SKM-1 (cell line): ENCODE results near the gene TIMM29.
A peak's percentile ranks its signal among the peaks of the same experiment; 100 is the strongest.

Experiments used
- DNase-seq: peaks from one replicate; lab custom pipeline; 2025; ENCODE audit not compliant: unreplicated experiment; lab: John Stamatoyannopoulos, UW

TIMM29 gene

DNA sequence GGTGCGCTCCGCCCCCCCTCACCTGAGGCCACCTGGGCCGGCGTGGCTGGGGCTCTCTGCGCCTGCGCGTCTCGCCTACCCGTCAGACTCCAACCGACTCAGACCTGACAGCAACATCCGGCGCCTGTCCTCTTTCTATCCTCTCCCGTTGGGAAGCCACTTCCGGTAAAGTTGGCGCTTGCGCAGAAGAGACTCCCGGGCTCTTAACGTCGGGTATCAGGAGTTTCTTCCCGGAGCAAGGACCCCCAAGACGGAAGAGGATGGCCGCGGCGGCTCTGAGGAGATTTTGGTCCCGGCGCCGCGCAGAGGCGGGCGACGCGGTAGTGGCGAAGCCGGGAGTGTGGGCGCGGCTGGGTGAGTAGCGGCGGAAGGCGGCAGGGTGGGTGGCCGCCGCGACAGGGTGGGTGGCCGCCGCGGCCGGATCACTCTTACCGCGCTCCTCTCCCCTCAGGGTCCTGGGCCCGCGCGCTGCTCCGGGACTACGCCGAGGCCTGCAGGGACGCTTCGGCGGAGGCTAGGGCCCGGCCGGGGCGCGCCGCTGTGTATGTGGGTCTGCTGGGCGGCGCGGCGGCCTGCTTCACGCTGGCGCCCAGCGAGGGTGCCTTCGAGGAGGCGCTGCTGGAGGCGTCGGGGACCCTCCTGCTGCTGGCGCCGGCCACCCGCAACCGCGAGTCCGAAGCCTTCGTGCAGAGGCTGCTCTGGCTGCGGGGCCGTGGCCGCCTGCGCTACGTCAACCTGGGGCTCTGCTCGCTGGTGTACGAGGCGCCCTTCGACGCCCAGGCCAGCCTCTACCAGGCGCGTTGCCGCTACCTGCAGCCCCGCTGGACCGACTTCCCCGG is at the start of gene TIMM29, which contains the start of gene YIPF2:
Gene TIMM29, plus strand, starts transcription at position 249 of the 839 bp plus-strand sequence. Its CDS starts 12 bp downstream, at position 261.
Gene YIPF2, minus strand, starts transcription at position 77 of the 839 bp plus-strand sequence. CDS start 229 bp downstream, outside the sequence.
- peak; percentile 92 for DNase-seq

DNA sequence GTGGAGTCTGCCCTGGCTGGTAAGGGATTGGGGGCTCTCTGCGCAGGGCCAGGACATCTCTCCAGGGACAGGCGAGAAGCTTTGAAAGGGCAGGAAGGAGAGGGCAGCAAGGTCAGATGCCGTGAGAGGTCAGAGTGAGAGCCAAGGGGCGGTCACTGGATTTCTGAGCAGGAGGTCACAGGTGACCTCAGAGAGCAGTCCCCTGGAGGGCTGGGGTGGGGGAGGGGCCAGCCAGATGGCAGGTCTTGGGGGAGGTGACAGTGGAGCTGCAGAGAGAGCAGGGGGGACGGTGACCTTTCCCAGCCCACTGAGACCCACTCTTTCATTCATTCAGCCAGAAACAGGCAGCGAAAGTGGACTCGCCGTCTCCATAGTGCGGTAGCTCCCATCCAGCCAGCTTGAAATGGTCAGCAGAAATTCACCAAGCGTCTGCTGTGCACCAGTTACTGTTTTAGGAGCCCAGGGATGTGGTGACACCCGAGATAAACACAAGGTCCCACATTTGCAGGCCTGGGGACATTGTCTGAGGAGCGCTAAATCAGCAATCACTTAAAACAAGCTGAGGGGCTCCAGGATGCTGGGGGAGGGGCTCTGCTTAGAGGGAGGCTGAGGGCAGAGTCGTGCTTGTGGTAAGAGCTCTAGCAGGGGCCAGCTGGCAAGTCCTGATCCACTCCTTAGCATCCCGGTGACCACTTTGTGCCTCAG is 47.1 kb upstream of the TIMM29 start:
- no peak for DNase-seq

DNA sequence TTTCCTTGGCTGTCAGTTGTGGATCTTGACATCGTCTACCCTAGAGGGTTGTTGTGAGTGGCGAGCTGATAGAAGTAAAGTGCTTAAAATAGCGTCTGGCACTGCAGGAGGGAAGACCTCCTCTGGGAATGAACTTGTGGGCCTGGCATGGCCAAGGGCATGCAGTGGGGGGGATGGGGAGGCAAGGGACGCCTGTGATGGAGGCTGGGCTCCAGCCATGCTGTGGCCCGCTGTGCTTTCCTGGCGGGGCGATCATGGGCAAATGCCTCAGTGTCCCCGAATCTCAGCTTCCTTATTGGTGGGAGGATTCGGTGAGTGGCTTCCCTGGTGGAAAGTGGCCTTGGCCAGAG is 46.5 kb upstream of the TIMM29 start:
- DNase-seq = no peak

DNA sequence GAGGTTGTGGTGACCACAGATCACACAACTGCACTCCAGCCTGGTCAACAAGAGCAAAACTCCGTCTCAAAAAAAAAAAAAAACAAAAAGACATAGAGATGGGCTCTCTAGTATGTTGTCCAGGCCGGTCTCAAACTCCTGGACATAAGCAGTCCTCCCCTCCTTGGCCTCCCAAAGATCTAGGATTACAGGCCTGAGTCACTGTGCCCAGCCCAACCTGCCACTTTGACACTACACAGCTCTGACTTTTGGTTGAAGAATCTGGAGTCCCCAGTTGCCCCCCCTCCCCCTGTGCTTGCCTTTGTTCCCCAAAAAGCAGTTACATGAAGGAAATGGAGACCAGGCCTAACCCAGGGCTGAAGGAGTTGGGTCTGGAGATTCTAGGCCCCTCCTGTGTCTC is 44.3 kb upstream of the TIMM29 start:
- no peak for DNase-seq

DNA sequence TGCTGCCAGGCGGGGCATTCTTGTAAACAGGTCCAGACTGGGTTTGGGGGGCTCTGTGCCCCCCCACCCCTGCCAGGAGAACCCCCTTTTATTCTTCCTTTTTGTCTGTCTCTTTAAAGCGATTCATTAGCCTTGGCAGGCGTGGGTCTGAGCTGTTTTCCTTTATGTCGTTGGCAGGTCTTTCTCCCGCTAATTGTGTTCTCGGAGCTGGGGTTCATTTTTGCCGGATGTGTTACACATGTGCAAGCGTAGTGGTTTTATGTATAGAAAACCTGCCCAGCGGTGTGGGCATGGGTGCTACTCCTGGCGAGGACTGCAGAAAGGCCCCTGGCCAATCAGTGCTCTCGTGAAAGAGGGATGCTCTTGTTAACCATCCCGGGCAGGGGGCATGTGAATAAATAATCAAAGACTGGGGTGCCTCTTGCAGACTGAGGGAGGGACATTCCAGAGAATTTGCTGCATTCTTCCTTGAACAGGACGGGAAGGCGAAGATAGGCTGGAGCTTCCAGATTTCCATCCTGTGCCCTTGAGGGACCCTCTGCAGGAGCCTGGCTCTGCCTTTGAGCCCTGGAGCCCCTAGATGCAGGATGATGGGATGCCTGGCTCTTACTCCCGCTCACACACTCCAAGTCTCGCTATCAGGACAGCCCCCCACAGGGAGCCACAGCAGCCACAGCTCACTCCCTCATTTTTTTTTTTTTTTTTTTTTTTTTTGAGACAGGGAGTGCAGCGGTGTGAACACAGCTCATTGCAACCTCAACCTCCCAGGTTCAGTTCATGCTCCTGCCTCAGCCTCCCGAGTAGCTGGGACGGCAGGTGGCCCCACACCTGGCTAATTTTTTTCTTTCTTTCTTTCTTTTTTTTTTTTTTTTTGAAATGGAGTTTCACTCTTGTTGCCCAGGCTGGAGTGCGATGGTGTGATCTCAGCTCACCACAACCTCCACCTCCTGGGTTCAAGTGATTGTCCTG is 43.1 kb upstream of the TIMM29 start:
- DNase-seq = no peak

DNA sequence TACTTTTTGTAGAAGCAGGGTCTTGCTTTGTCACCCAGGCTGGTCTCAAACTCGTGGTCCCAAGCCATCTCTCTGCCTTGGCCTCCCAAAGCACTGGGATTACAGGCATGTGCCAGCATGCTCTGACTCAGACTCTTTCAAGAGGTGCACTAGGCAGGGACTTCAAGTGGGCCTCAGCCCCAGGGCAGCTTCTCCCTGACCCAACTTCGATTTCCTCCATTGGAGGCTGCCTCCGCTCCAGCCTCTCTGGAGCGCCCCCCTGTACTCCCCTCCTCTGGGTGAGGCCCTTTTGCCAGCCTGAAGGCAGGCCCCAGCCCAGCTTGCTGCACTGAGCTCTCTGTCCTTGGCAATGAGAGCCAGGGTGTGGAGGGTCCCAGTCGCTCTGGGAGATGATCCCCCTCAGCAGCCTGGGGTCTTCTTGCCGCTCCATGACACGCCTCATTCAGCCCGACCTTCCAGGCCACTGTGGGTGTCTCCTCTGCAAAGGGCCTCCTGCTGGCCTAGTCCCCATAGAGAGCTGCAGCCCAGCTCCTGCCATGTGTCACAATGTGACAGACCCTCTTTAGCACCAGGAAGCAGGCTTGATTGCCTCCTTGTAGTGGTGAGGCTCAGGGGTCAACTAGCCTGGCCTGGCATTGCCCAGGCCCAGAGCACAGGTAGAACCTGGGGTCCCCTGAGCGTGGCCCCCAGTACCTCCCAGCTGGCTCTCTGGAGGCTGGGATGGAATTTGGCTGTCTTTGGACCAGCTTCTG is 40.8 kb upstream of the TIMM29 start:
- DNase-seq = no peak

DNA sequence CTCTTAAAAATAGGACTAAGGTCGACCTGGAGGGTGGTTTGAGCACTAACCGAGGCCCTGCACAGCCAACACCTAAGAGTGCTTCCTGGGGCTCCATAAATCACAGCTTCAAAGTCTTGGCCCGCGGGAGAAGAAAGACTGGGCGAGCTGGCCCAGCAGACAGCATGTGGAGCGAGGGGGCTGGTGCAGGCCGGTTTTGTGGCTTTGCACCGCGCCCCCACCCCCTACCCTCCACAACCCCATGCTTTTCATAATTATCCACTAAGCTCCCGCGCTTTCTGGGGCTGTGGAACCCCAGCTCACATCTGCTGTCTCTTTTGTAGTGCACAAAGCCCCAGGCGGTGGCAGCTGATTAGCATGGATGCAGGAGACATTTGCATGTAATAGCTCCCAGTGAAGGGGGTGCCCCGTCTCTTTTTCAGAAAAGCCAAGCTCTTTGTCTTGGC is 40.2 kb upstream of the TIMM29 start:
- DNase-seq = no peak

DNA sequence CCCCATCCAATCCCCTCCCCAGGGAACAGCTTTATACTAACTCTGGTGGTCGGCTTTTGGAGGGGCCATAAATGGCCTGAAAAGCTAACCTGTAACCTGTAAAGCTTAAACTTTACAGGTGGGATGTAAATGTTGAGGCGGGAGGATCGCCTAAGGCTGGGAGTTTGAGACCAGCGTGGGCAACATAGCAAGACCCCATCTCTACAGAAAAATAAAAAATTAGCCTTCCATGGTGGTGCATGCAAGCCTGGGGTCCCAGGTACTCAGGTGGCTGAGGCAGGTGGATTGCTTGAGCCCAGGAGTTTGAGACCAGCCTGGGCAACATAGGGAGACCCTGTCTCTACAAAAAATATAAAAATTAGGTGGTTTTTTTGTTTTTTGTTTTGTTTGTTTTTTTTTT is 38.7 kb upstream of the TIMM29 start:
- no peak for DNase-seq

DNA sequence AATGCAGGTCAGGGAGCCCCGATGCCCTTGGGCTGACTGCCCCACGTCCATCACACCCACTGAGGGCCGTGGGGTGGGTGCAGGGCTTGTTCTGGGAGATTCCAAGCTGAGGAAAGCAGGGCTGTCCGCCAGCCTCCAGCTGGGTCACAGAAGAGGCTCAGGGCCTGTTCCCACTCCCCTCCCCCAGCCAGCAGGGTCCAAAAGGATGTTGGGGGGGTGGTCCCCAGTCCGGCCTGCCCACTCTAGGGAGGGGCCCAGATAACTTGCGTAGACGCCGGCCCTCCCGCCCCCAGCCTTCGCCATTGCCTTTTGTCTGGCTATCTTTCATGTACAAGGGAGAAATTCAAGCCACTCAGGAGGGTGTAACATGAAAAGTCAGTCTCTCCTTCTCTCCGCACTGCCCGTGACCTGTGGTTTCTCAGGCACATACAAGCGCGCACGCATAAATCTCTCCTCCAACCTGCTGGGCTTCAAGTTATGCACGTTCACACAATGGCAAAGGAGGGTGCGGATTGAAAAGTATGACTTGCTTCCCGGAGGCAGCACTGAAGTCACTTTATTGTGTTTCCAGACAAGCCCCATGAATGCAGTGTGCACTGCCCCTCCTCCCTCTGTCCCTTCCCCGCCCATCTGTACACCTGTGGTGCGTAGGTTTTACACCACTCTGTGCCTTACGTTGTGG is 37.1 kb upstream of the TIMM29 start:
- DNase-seq = no peak

DNA sequence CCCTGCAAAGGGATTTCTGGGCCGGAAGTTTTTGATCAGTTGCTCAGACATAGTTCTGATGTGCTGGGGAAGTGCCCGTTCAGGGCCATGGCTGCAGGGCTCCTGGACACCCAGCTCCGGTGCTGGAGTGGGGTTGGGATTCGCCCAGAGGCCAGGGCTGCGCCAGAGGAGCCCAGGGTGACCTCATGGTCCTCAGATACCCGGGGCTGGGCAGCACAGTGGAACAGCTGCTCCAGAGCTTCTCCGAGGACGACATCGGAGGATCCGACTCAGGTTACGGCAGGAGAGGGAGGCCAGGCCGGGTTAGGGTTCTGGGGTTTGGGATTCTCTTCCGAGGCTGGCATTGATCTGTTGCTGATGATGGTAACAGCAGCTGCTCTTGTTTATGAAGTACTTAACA is 36.4 kb upstream of the TIMM29 start:
- no peak for DNase-seq

DNA sequence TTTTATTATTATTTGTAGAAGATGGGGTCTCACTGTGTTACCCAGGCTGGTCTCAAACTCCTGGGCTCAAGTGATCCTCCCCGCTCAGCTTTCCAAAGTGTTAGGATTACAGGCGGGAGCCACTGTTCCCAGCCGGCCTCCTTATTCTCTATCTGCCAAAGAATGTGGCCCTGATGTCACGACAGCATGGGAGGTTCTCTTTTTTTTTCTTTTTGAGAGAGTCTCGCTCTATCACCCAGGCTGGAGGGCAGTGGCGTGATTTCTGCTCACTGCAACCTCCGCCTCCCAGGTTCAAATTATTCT is 33.7 kb upstream of the TIMM29 start:
- DNase-seq = no peak

DNA sequence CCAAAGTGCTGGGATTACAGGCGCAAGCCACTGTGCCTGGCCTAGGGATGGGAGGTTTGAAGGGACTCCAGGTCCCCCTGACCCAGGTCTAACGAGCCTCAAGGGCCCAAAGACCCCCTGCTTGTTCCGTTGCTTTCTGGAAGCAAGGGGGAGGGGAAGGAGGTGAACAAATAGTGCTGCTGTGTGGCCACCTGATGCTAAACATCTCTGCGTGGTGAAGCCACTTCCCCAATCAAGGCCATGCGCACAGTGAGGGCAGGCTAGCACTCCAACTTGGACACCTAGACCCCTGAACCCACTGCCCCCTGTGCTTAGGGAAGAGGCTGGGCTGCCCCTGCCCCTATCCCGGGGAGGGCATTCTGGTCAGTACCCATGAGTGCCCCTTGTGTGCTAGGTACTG is 33.2 kb upstream of the TIMM29 start:
- DNase-seq = no peak

DNA sequence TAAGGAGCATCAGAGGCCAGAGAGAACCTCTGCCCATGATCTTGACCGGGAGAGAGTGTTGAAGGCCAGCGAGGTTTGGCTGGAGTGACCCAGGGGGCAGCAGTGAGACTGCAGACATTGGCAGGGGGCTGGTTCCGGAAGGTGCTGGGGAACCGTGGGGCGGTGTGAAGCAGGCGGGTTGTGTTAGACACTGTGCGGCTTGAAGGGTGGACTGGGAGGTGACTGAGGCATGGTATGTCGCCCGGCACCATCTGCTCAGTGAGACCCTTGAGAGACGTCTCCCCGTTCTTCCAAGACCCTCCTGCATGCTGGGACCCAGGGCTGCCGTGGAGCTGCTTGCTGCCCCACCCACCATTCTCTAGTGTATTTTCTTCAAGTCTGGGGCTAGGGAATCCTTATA is 32.7 kb upstream of the TIMM29 start:
- DNase-seq = no peak

DNA sequence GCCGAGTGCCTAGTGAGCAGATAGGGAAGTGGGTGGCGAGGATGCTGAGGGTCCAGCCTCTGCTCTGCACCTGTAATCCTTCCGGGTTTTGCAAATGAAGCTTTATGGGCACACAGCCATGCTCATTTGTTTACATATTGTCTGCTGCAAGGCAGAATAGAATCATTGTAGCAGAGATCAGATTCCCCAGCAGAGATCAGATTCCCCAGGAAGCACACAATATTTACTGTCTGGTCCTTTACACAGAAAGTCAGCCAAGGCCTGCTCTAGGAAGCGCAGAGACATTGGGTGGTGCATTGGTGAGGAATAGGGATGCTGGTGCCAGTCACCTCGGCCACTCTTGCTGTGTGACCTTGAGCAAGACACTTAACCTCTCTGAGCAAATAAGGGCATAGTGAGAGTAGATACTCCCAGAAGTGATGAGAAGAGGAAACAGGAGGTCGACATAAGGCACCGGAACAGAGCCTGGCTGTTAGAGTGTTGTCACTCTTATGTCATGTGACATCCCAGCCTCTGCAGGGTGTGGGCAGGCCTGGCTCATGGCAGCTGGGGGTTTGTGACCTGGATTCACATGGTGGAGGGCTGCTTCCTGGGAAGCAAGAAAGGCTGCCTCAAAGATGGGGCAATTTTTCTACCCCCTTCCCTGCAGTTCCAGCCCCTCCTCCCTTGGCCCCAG is 31.6 kb upstream of the TIMM29 start:
- no peak for DNase-seq

DNA sequence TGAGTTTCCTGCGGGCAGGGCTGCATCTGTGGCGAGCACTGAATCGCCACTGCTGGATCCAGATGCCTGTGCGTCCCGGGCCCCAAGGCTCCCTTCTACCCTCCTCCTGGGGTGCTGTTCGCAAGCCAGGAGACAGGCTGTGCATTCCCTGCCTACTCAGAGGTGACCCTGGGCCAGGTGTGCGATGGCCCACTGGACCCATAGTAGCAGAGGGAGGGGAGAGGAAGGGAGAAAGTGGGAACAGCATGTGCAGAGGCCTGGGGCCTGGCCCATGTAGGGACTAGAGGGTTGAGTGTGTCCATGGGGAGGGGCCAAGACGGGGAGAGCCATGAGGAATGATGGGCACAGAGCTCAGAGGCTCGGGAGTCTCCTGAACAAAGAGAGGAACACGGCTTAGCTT is 30.0 kb upstream of the TIMM29 start:
- DNase-seq = no peak

DNA sequence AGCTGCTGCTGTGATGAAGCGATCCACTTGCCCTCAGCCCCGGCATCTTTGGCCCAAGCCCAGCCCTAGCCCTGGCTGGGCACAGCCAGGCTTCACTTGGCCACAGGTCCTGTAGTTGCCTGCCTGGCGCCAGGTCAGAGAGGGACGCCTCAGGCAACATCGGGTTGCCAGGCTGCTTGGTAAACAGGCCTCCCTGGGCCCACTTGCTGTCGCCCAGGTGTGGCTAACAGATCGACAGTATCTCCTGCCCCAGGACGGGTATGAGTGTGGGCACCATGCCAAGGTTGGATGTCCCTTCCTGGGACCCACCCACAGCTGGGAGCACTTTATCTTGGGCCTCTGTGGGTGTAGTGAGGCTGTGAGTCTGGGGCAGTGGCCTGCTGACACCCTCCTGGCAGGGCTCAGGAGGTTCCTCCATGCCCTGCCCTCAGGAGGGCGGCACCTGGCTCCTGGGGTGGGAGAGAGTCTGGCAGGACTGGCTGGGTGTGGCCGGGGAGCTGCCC is 29.4 kb upstream of the TIMM29 start:
- no peak for DNase-seq

DNA sequence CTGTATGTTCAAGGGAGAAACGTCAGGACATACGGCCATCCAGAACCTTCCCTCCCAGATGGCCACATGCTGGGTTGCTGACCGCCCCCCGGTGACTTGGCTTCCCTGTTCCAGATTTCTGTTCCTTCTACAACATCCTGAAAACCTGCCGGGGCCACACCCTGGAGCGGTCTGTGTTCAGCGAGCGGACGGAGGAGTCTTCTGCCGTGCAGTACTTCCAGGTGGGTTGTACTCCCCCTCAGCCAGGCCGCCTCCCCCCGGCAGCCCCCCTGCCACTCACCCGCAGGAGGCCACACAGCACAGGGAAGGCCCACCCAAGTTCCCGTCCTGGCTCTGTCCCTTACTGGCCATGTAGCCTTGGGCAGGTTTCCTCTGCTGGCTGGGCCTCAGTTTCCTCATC is 20.7 kb upstream of the TIMM29 start:
- no peak for DNase-seq

DNA sequence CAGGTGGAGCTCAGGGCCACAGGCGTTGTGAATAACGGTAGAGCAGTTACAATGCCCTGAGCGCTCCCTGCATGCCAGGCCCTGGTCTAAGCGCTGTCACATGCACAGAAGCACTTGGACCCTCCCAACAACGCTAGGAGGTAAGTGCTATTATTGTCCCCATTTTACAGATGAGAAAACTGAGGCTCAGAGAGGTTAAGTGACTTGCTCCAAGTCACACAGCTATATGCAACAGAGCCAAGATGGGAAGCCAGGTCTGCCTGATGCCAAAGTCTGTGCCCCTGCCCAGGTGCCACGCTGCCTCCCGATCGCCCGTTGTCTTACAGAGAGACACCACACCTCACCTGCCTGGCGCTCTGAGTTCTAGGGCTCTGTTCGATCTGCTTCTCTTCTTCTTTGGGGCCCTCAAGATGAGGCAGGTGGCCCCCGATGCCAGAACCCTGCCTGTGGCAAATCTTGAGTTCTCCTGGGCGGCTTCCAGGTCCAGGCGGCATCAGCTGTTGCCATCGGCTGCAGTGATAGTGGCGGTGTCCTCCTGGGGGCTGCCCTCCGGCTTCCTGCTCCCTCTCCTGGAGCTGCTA is 20.1 kb upstream of the TIMM29 start:
- no peak for DNase-seq
